SH-SY5Y (cell line): ENCODE data around the gene AKAP17A.

Experiments used
- GATA2 ChIP-seq: IDR thresholded peaks from 2 replicates; pipeline ENCODE4 v1.6.1; 2011; ENCODE audit warnings: mild to moderate bottlenecking, low read depth, low read length
- GATA3 ChIP-seq: IDR thresholded peaks from 2 replicates; pipeline ENCODE4 v1.6.1; 2011; ENCODE audit warnings: low read depth, mild to moderate bottlenecking, low read length, moderate library complexity

DNA sequence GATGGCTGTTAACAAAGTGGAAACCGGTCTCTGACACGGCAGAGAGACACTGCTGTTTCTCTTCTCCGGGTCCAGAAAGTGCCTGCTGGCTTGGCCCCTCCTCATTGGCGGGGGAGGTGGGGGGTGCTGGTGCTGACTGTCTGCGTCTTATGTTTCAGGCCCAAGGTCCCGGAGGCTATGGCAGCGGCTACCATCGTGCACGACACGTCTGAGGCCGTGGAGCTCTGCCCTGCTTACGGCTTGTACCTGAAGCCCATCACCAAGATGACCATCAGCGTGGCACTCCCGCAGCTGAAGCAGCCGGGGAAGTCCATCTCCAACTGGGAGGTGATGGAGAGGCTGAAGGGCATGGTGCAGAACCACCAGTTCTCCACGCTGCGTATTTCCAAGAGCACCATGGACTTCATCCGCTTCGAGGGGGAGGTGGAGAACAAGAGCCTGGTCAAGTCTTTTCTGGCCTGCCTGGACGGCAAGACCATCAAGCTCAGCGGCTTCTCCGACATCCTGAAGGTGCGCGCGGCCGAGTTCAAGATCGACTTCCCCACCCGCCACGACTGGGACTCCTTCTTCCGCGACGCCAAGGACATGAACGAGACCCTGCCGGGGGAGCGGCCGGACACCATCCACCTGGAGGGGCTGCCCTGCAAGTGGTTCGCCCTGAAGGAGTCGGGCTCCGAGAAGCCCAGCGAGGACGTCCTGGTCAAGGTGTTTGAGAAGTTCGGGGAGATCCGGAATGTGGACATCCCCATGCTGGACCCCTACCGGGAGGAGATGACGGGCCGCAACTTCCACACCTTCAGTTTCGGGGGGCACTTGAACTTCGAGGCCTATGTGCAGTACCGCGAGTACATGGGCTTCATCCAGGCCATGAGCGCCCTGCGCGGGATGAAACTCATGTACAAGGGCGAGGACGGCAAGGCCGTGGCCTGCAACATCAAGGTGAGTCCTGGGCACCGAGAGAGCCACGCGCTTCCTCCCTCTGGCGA, 2.2 kb downstream of the AKAP17A start:
- TF ChIP-seq GATA2 (no peak), GATA3 (no peak)
